Measurements from ENCODE around the gene PAN3. TPM values are rescaled to one million over a fixed set of nuclear protein-coding genes. Genes with fewer than 3 reads are reported as not detected.
"Not testable (repeated sequence)": the region's sequence is repeated elsewhere in the genome, so short reads cannot be mapped to it uniquely, and the experiment has no call there.

Gene PAN3
- total RNA-seq, 1 donor from 2014 or later: 55.9 TPM

- H3K27me3 Mint-ChIP-seq: peaks cover 45% of the 10 kb centered on the region
These were observed 44.0 kb upstream of the PAN3 start for GRCh38 chr13:28094306-28094705.

GRCh38 chr13:28097503-28097902 is 40.8 kb upstream of the PAN3 start:
- H3K36me3 Mint-ChIP-seq (ENCODE audit: insufficient read depth): no peaks in the 10 kb centered on the region
- no peak for DNase-seq (ENCODE audit: low spot score, unreplicated experiment)
- no peak overlapping the region for H3K27ac Mint-ChIP-seq
- no peak for TF ChIP-seq CTCF (IDR thresholded peaks at IDR 0.05; ENCODE audit: unreplicated experiment)
- H3K27me3 Mint-ChIP-seq: peaks cover 68% of the 10 kb centered on the region
- H3K4me1 Mint-ChIP-seq (ENCODE audit: low read depth): no peaks in the 10 kb centered on the region
- no peak overlapping the region for H3K4me3 Mint-ChIP-seq (ENCODE audit: low read depth)
- no peaks in the 10 kb centered on the region for H3K9me3 Mint-ChIP-seq (ENCODE audit: low read depth)

More at GRCh38 chr13:28094306-28094705, 44.0 kb upstream of the PAN3 start:
- no peak for DNase-seq (ENCODE audit: low spot score, unreplicated experiment)
- Mint-ChIP-seq H3K27ac (no peak overlapping the region), H3K36me3 (ENCODE audit: insufficient read depth) (no peaks in the 10 kb centered on the region), H3K4me3 (ENCODE audit: low read depth) (no peak overlapping the region), H3K4me1 (ENCODE audit: low read depth) (no peaks in the 10 kb centered on the region), H3K9me3 (ENCODE audit: low read depth) (no peaks in the 10 kb centered on the region)
- TF ChIP-seq CTCF (IDR thresholded peaks at IDR 0.05; ENCODE audit: unreplicated experiment): no peak

GRCh38 chr13:28099396-28100149 is 38.8 kb upstream of the PAN3 start:
- peak overlapping the region; percentile 60 for H3K4me3 Mint-ChIP-seq (ENCODE audit: low read depth)
- no peaks in the 10 kb centered on the region for H3K4me1 Mint-ChIP-seq (ENCODE audit: low read depth)
- no peak overlapping the region for H3K27ac Mint-ChIP-seq
- H3K27me3 Mint-ChIP-seq: peaks cover 71% of the 10 kb centered on the region
- H3K9me3 Mint-ChIP-seq (ENCODE audit: low read depth): no peaks in the 10 kb centered on the region
- TF ChIP-seq CTCF (IDR thresholded peaks at IDR 0.05; ENCODE audit: unreplicated experiment): no peak
- DNase-seq (ENCODE audit: low spot score, unreplicated experiment): no peak
- no peaks in the 10 kb centered on the region for H3K36me3 Mint-ChIP-seq (ENCODE audit: insufficient read depth)

GRCh38 chr13:28100150-28101121 is 37.9 kb upstream of the PAN3 start, which contains the start of gene FLT3:
Gene FLT3 (minus strand): TSS chr13:28100576. CDS start chr13:28100510, 66 bp downstream.
- peaks cover 71% of the 10 kb centered on the region for H3K27me3 Mint-ChIP-seq
- DNase-seq (ENCODE audit: low spot score, unreplicated experiment): peak; percentile 33
- no peak within 1 kb of the TSS for H3K27ac Mint-ChIP-seq
- no peaks in the 10 kb centered on the region for H3K36me3 Mint-ChIP-seq (ENCODE audit: insufficient read depth)
- no peaks in the 10 kb centered on the region for H3K9me3 Mint-ChIP-seq (ENCODE audit: low read depth)
- H3K4me1 Mint-ChIP-seq (ENCODE audit: low read depth): no peaks in the 10 kb centered on the region
- peak within 1 kb of the TSS; percentile 60 for H3K4me3 Mint-ChIP-seq (ENCODE audit: low read depth)
- no peak for TF ChIP-seq CTCF (IDR thresholded peaks at IDR 0.05; ENCODE audit: unreplicated experiment)

- H3K27me3 Mint-ChIP-seq: peaks cover 66% of the 10 kb centered on the region
- H3K27ac Mint-ChIP-seq; H3K4me3 Mint-ChIP-seq (ENCODE audit: low read depth); H3K36me3 Mint-ChIP-seq (ENCODE audit: insufficient read depth); H3K9me3 Mint-ChIP-seq (ENCODE audit: low read depth); DNase-seq (ENCODE audit: low spot score, unreplicated experiment); H3K4me1 Mint-ChIP-seq (ENCODE audit: low read depth): not testable (repeated sequence)
These were observed 36.5 kb upstream of the PAN3 start for GRCh38 chr13:28101886-28102285.

All from progenitor cell of endocrine pancreas (in vitro differentiated cells).